T-helper 1 cell (primary cell): ENCODE results near the gene PARP3.

Experiments
- DNase-seq, 5 donors: peaks; one replicate each; pipeline ENCODE4 v3.0.0-alpha.2; 2012 to 2020

The PARP3 gene

DNA sequence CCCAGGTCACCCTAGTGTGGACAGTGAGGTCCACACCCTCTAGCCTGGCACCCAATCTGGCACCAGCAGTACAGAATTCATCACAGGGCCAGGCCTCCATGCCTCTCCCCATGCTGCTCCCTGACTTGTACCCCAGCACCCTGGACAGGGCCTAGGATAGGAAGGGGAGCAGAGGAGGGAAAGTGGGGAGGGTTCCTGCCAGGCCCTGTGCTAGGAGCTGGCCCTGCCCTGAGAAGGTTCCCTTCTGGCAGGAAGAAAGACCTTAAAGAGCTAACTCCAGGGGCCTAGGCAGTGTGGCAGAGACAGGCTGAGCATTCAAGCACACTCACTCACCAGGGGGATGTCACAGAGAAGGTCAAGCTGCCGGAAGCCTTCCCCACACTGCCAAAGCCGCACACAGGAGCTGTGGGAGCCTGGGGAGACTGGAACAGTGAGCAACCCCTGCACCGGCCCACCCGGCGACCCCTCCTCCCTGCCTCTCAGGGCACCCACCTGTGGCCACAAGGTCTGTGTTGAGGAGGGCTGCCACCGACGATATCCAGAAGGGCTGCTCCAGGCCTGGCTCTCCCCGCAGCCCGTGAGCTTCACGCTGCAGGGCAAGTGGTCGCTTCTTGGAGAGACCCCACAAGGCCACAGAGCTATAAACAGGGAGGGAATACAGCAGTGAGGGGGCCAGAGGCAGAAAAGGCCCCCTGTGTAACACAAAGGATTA, 7.9 kb upstream of the PARP3 start:
- no peak for DNase-seq

DNA sequence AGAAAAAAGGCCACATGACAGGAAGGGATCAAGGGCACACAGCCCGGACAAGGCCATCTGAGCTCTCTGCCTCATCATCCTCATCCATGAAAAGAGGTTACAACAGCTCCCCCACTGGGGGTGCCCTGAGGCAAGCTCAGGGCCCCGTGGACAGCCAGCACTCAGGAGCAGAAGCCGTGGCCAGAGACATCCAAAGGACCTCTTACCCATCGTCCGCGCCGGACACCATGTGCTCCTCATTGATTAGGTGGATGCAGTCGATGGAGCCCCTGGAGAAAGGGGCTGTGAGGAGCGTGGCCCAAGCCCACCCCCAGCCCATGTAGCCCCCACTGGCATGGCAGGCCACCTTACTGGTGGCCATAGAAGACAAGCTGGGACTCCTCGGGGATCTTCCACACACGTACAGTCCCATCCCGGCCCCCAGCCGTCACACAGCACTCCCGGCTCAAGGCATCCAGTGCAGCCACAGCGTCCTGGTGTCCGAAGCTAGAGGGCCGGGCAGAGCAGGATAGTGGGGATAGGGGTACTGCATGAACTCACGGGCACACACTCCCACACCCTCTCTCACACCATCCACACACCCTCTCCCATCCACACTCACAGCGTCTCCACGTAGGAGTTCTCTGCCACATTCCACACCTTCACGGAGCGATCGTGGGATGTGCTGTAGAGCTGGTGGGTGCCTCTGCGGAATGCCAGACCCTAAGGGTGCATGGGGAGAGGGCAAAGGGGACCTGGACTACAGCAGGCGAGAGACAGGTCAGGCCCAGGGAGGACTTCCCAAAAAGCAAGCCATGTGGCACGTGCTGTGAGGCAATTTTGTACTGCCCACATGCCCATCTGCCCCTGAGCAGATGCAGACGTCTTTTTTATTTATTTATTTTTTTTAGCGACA, 6.9 kb upstream of the PARP3 start:
- no peak for DNase-seq

DNA sequence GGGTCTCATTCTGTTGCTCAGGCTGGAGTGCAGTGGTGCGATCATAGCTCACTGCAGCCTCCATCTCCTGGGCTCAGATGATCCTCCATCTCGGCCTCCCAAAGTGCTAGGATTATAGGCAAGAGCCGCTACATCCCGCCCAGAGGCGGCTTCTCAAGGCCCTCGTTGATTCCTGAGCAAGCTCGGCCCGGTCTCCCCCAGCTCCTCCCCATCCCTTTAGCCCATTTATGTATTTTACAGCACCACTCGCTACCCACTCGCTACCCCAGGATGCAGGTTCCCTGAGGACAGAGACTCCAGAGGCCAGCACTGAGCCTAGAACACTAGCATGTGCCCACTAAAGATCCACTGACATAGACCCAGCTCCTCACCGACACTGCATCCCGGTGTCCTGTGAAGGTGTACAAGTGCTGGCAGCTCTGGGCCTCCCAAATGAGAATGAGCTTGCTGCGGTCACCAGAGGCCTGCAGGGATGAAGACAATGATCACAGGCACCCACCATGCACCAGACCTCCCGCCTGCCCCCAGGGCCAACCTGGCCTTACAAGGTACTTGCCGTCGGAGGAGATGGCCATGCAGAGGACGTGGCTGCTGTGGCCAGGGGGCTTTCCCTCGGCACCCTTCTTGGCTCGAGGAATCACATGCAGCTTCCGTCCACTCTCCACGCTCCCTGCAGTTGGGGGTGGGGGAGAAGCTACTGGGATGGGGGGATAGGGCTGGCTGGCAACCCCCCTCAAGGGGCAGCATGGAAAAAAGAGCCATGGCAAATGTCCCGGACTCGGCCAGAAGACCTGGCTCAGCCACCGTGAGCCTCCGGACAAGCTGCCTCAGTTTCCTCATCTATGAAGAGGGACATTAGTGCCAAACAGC, 6.0 kb upstream of the PARP3 start:
- no peak for DNase-seq

DNA sequence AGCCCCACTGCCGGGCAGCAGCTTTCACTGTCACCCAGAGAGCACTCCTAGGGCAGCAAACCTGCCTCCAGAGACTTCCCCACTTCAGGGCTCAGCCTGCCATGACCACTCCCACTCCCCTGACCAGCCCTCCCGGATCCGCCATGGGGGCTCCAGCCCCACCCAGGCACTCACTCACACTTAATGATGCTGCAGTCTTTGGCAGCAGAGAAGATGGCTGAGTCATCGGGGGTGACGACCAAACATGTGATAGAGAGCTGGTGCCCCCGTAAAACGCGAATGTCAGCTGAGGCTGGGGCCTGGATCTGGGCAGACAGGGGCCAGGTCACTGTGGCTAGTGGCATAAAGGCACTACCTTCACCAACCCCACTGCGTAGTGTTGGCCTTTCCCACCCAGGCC, 5.1 kb upstream of the PARP3 start:
- DNase-seq: no peak

DNA sequence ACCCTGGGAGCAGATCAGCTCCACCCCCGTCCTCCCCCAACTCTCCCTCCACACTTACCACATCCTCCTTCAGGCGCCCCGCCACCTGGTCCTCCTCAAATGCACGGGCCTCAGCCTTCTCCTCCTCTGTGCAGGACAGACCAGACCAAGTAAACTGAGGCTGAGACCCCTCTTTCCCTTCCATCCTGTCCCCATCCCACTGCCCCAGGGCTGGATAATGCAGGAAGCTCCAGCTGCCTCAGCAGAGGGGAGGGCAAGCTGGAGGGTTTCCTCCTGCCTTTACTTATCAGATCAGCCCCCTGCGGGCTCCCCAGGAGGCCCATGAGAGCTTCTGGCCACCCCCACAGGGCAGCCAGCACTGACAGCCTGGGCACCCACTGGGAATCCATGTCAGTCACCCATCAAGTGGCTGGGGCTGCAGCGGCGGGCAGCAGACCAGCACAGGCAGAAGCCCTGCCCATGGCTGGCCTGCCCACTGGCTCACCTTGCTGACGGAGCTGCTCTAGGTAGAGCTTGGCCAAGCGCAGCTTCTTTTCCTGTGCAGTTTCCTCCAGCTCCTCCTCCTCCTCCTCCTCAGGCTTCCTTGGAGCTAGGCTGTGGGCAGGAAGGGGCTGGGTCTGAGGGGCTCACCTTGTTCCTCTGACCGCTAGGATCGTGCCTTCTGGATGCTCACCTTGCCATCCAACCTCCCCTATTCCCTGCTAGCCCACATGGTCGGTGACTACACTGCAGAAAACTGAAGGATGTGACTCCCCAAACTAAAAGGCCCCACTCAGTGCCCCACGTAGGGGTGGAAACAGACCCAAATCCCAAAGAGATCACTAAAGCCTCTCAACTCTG, 4.3 kb upstream of the PARP3 start:
- DNase-seq: no peak

DNA sequence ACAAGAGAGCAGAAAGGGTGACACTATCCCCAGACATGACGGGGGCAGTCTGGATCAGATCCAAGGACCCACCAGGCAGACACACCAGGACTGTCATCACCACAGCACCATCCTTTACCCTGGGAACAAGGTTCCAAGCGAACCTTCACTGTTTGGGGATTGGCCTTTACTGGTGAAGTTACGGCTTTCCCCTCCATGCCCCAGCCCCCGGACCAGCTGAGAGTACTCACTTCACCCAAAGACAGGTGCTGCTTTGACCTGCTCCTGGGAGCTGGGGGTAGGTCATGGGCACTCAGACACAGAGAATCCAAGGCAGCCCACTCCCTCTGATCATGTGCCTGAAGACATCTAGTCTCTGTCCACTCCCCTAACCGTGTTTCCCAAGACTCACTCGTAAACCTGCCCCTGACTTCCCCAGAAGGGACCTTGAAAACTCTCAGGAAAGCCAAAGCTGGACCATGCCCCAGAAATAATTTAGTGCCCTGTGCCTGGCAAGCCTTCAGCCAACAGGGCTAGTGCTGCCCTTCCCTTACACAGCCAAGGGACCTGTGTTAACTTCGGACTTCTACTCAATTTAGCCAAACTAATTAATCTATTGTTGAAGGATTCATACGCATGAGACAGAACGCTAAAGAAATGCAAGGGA, 3.3 kb upstream of the PARP3 start:
- DNase-seq: no peak

DNA sequence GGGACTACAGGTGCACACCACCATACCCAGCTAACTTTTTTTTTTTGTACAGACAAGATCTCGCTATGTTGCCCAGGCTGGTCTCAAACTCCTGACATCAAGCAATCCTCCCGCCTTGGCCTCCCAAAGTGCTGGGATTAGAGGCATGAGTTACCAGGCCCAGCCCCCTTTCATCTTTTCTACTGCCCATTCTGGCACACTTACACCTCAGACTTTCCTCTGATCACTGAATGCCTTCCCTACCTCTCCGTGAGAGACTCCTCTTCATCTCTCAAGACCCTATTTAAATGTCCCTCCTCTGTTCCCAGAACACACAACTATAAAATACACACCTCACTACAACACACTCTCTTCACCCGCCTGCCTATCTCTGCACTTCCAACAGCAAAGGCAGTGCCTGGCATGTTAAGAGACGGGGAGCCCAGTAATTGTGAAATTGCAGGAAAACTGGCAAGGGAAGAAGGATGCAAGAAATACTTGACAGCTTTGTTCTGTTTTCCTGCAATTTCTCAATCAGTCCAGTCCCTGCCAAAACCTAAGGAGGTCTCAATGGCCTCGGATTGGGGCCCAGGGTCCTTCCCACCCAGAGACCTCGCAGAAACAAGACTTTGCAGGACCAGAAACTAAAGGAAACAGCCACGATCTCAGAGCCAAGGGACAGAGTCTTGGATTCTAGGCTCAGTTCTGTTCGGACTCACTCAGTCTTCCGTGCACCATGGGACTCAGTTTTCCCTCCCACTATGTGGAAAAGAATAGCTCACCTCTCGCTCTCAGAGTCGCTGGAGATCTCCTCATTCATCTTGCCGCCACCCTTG, 1.3 kb upstream of the PARP3 start:
- no peak for DNase-seq

DNA sequence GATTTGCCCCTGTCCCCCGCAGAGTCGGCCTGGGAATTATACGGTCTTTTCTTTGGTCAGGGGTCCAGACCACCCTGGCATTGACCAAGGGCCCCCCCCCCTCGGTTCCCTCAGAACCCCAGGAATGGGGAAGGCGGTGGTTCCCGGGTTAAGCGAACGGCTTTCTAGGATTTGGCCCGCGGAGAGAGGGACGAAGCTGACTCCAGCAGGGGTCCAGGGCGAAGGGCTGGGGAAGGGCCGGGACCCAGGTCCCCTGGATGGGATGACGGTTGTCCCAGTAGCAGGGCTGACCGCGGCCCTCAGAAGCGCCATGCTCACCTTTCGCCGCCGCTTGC, 733 bp upstream of the PARP3 start:
- no peak for DNase-seq

DNA sequence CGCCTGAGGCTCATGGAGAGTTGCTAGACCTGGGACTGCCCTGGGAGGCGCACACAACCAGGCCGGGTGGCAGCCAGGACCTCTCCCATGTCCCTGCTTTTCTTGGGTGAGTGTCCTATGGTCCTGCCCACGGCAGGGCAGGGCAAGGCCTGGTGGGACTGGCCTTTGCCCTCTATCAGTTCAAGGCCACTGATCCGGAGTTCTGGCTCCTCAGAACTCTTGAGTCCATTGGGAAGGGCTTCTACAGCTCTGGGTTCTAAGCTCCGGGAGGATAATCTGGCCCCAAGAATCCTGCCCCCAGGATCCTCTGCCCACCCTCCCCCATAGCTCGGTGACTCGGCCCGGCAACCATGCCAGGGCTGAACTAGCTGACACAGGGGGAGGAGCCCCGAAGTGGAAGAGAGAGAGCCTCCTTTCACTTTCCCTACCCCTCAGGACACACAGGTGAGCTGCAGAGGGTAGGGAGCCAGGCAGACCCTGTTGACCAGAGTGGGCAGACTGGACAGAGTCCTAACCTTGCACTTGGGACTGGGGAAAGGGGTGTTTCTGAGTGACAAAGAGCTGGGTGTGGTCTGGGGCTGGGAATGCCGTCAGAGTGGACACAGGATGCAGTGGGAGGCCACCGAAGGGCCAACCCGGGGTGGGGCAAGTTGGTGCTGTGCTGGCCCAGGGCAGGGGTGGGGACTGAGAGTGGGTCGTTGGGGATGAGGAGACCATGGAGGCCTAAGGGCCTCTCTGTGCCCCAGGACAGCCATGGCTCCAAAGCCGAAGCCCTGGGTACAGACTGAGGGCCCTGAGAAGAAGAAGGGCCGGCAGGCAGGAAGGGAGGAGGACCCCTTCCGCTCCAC, 664 bp downstream of the PARP3 start:
- peak in 3 of 5 donors; percentile 32 to 54 (median 35) for DNase-seq

DNA sequence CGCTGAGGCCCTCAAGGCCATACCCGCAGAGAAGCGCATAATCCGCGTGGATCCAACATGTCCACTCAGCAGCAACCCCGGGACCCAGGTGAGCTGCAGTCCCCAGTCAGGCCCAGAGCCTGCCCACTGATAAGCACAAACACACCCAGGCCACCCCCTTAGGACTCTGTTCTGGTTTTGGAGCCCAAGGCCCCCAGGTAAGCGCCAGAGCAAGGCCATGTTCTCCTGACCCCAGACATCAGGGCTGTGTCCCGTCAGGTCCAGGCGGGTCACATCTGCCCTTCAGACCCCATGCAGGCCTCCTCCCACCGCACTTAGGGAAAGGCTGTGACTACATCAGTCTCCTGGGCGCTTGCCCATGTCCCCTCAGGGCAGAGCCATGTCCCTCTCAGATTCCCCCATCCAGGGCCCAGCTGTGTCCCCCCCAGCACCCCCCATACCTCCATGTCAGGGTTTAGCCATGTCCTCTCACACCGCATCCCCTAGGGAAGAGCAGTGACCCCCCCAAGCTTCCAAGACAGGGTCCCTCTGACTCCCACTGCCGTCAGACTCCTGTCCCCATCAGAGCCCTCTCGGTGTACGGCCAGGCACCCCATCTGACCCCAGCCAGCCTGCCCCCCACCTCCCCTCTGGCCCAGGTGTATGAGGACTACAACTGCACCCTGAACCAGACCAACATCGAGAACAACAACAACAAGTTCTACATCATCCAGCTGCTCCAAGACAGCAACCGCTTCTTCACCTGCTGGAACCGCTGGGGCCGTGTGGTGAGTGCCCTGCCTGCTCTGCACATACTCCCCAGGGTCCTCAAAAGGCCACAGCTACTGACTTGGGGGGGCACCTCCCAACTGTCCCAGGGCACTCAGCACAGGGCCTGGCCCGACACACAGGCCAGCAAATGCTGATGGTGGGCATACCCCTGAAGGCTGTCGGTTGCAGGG, 1.6 kb downstream of the PARP3 start:
- DNase-seq: no peak

DNA sequence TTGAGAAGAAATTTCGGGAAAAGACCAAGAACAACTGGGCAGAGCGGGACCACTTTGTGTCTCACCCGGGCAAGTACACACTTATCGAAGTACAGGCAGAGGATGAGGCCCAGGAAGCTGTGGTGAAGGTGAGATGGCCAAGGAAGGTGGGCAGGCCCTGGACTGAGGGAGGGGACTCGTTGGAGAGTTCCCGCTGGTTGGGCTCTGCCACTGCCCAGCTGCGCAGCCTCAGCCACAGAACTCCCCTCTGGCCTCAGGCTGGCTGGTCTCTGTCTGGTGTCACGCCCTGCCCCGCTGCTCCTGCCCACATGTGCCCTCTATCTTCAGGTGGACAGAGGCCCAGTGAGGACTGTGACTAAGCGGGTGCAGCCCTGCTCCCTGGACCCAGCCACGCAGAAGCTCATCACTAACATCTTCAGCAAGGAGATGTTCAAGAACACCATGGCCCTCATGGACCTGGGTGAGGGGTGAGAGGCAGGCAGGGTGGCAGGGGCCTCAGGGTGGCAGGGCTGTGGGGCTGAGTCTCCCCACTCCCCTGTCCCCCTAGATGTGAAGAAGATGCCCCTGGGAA, 2.4 kb downstream of the PARP3 start:
- DNase-seq: no peak

DNA sequence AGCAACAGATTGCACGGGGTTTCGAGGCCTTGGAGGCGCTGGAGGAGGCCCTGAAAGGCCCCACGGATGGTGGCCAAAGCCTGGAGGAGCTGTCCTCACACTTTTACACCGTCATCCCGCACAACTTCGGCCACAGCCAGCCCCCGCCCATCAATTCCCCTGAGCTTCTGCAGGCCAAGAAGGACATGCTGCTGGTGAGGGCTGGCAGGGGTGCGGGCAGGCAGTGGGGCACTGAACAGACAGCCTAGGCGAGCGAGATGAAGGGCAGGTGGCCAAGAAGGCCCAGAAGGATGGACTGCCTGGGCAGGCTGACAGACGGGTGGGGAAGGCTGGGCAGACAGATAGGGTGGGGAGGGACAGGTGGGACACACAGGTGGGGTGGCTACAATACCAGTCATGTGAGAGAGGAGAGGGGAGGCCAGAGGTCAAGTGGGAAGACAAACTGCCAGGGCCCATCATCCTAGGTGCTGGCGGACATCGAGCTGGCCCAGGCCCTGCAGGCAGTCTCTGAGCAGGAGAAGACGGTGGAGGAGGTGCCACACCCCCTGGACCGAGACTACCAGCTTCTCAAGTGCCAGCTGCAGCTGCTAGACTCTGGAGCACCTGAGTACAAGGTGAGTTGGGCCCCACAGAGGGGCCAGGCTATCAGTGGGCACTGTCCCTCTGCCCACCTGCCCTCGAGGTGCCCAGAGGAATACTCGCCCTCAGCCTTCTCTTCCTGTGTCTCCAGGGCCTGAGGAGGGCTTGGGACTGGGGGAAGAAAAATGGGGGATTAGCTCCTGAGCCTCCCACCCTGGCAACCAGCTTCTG, 3.1 kb downstream of the PARP3 start:
- no peak for DNase-seq

DNA sequence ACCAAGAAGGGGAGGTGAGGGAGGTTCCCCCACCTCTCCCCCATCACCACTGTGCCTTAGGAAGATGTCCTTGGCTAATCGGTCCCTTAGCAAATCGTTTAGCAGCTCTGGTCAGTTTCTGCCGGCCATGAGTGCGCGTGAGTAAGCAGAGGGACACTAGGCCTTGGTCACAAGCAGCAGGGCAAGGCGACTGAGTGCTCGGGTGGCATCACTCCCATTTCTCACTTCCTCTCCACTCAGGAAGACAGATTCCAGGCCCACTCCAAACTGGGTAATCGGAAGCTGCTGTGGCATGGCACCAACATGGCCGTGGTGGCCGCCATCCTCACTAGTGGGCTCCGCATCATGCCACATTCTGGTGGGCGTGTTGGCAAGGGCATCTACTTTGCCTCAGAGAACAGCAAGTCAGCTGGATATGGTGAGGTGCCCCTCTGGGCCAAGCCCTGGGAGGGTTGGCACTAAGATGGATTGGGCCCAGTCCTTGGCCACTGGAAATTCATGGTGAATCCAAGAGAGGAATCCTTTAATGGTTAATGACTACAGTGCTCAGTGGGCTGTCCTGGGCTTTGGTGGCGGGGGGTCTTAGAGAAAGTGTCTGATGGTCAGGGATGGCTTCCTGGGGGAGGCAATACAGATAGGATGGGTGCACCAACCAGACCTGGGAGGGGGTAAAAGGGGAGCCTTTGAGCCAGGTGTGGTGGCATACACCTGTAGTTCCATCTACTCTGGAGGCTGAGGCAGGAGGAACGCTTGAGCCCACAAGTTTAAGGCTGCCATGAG, 4.0 kb downstream of the PARP3 start:
- no peak for DNase-seq

DNA sequence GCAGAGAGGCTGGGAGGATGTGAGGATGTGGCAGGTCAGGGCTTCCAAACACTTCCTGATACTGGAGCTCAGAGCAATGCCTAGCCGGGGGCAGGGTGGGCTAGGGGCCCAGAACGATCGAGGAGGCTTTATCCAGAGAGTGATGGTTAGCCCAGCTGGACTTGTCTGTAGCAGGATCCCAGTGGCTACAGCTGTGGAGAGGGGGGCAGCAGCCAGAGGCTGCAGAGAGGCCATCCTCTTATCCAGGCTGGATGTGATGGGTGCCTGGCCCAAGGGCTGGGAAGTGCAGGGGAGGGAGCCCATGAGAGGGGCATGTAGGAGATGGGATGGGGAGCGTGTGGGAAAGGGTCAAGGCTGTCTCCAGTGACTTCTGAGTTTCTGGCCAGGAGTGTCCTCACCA, 4.6 kb downstream of the PARP3 start:
- DNase-seq: no peak

DNA sequence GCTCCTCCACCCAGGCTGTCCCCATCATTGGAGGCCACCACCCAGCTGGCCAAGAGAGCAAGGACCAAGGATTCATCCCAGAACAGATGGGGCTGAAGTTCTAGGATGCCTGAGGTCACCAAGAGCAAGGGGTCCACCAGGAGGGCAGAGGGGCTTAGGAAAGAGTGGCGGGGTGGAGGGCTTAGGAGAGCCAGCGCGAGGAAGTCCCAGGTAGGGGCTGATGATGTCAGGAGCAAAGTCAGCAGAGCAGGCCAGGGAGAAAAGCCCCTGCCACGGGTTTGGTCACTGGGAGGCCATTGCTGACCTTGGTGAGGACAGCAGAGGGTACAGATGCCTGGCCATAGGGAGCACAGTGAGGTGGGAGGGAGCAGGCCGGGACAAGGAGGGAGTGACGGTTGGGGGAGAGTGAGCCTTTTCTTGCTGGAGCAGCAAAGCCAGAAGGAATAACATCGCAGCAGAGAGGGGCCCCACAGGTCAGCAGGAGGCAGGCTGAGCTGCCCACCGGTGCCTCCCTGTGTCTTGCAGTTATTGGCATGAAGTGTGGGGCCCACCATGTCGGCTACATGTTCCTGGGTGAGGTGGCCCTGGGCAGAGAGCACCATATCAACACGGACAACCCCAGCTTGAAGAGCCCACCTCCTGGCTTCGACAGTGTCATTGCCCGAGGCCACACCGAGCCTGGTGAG, 5.2 kb downstream of the PARP3 start:
- no peak for DNase-seq

DNA sequence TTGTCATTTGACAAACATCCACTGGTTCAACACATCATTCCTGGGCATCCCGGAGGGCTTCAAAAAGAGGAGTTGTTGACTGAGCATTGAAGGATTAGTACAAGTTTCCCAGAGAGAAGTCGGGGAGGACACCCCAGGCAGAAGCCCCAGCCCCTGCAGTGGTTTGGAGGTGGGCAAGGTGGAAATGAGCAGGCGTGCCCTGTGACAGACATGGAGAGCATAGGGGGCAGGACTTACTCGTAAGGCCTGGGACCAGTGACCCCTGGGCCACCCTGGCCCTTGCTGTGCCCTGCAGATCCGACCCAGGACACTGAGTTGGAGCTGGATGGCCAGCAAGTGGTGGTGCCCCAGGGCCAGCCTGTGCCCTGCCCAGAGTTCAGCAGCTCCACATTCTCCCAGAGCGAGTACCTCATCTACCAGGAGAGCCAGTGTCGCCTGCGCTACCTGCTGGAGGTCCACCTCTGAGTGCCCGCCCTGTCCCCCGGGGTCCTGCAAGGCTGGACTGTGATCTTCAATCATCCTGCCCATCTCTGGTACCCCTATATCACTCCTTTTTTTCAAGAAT, 5.9 kb downstream of the PARP3 start:
- no peak for DNase-seq
